GM12891 (cell line): ENCODE results near the gene PFDN2.

Experiments used
- PAX5 ChIP-seq: IDR thresholded peaks from 2 replicates; pipeline ENCODE4 v1.6.1; 2011; ENCODE audit warnings: low read length, moderate library complexity, mild to moderate bottlenecking; ENCODE audit not compliant: insufficient read depth, severe bottlenecking
- POLR2A ChIP-seq: IDR thresholded peaks from 2 replicates; pipeline ENCODE4 v1.6.1; 2011; ENCODE audit warnings: low read depth, low read length, control low read depth
- POLR2AphosphoS5 ChIP-seq: IDR thresholded peaks from 2 replicates; pipeline ENCODE4 v1.6.1; 2011; ENCODE audit warnings: low read depth, low read length, control low read depth
- POU2F2 ChIP-seq: IDR thresholded peaks from 2 replicates; pipeline ENCODE4 v1.6.1; 2011; ENCODE audit warnings: low read depth, mild to moderate bottlenecking, control low read depth, low read length, moderate library complexity
- SPI1 ChIP-seq: IDR thresholded peaks from 2 replicates; pipeline ENCODE4 v1.6.1; 2011; ENCODE audit warnings: low read depth, low read length, control low read depth
- TAF1 ChIP-seq: IDR thresholded peaks from 2 replicates; pipeline ENCODE4 v1.6.1; 2011; ENCODE audit warnings: low read depth, low read length, control low read depth

- TF ChIP-seq POLR2A: no peak
- no peak for TF ChIP-seq POLR2AphosphoS5
- no peak for TF ChIP-seq TAF1
- TF ChIP-seq PAX5: no peak
- no peak for TF ChIP-seq SPI1
- TF ChIP-seq POU2F2: no peak
Observed at GRCh38 chr1:161054805-161055204, 63.0 kb downstream of the PFDN2 start.
